Measurements from ENCODE around the gene UGGT1.

DNA sequence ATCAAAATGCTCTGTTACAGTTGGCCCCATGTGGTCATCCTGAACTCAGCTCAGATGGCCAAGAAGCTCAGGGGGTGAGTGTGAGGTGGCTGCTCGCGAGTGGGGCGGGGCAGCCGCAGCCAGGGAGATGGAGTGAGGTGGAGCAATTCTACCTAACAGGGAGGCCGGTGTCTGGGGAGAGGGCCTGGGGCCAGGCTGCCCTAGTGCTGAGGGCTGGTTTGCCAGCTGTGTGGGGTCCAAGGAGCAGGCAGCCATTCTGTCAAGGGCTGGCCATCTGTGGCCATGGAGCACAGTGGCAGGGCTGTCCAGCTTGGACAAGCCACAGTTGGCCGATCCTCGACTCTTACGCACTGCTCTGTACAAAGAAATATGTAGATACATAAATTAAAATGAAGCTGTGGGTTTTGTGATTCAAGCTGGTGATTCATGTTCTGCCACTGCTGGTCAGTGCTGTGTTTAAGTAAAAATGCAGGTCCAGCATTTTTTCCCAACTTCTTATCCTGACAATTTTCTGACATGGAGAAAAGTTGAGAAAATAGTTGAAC is 145.6 kb downstream of the UGGT1 start:
- TF ChIP-seq REST (IDR thresholded peaks at IDR 0.05) (no peak), RAD21 (IDR thresholded peaks at IDR 0.05) (no peak), JUND (IDR thresholded peaks at IDR 0.05) (no peak), YY1 (IDR thresholded peaks at IDR 0.05) (no peak), GABPA (IDR thresholded peaks at IDR 0.05 in 1 of 2, conservative IDR thresholded peaks at IDR 0.05 in 1 of 2) (no peak)
- TF ChIP-seq, protein P1, sequence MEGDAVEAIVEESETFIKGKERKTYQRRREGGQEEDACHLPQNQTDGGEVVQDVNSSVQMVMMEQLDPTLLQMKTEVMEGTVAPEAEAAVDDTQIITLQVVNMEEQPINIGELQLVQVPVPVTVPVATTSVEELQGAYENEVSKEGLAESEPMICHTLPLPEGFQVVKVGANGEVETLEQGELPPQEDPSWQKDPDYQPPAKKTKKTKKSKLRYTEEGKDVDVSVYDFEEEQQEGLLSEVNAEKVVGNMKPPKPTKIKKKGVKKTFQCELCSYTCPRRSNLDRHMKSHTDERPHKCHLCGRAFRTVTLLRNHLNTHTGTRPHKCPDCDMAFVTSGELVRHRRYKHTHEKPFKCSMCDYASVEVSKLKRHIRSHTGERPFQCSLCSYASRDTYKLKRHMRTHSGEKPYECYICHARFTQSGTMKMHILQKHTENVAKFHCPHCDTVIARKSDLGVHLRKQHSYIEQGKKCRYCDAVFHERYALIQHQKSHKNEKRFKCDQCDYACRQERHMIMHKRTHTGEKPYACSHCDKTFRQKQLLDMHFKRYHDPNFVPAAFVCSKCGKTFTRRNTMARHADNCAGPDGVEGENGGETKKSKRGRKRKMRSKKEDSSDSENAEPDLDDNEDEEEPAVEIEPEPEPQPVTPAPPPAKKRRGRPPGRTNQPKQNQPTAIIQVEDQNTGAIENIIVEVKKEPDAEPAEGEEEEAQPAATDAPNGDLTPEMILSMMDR (IDR thresholded peaks at IDR 0.05; ENCODE audit: low read depth, low read length, missing input control) = no peak
- TF ChIP-seq, protein P2, sequence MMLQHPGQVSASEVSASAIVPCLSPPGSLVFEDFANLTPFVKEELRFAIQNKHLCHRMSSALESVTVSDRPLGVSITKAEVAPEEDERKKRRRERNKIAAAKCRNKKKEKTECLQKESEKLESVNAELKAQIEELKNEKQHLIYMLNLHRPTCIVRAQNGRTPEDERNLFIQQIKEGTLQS (IDR thresholded peaks at IDR 0.05) = no peak

Measured in liver (tissue), 3 donors.